GM20000 (cell line): ENCODE data around the gene BICC1.

Experiments used
- DNase-seq: peaks from one replicate; pipeline ENCODE4 v3.0.0; 2012; ENCODE audit warnings: low spot score
- CTCF ChIP-seq: IDR thresholded peaks from 2 replicates; pipeline ENCODE4 v1.5.1; 2012; ENCODE audit warnings: mild to moderate bottlenecking, control low read depth; ENCODE audit errors: extremely low read depth, missing control alignments

BICC1 gene

GRCh38 chr10:58568428-58568935 lies 55.8 kb downstream of the BICC1 start:
- no peak for TF ChIP-seq CTCF
- no peak for DNase-seq

- no peak for DNase-seq
- TF ChIP-seq CTCF: no peak
Observed at GRCh38 chr10:58570307-58570723, 57.6 kb downstream of the BICC1 start.

GRCh38 chr10:58570979-58571378 lies 58.3 kb downstream of the BICC1 start:
- no peak for TF ChIP-seq CTCF
- no peak for DNase-seq

GRCh38 chr10:58573144-58573543 lies 60.5 kb downstream of the BICC1 start:
- no peak for TF ChIP-seq CTCF
- DNase-seq: no peak

- TF ChIP-seq CTCF: no peak
- no peak for DNase-seq
Observed at GRCh38 chr10:58574058-58574457, 61.4 kb downstream of the BICC1 start.

GRCh38 chr10:58575491-58575890 lies 62.8 kb downstream of the BICC1 start:
- no peak for TF ChIP-seq CTCF
- DNase-seq: no peak

GRCh38 chr10:58576751-58577436 lies 64.2 kb downstream of the BICC1 start:
- no peak for TF ChIP-seq CTCF
- DNase-seq: no peak
